Activated CD4-positive, CD25-positive, alpha-beta regulatory T cell treated with anti-CD3 and anti-CD28 coated beads, Interleukin-2, amount 50 U/mL, for 24 hours (primary cell): ENCODE data around the gene PZP.

Experiments used
- ATAC-seq, 2 donors: fragments of 150-1000 bp; cut with Tn5 transposase; one replicate each; pipeline ENCODE4 v1.10.0; 2021; ENCODE audit warnings: mild to moderate bottlenecking in 1 of 2, moderate library complexity in 1 of 2

The PZP gene

DNA sequence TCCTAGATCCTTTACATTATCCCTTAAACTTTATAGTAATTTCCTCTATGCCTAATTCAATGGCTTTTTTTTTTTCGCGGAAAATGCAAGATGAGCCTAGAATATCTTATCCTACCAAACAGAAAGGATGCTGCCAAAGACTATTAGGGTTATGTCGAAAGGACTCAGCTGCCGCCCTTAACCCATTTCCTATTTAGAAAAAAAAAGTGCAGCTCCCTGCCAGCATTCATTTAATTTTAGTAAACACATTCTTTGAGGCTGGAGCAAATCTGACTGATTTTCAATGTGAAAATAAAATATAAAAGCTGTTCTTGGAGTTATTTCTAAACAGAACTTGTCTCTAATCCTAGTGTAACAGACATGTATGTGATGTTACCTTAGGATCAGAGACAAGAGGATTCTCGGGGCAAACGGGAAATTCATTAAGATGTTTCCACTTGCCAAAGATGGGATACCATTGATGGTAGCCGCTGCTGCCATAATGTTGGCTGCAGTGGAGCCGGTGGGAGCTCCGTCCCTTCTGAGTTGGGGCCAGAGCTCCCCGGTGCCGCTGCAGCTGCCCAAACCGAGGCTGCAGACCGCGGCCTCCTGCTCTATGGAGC is 84.3 kb downstream of the PZP start:
- ATAC-seq = no peak

DNA sequence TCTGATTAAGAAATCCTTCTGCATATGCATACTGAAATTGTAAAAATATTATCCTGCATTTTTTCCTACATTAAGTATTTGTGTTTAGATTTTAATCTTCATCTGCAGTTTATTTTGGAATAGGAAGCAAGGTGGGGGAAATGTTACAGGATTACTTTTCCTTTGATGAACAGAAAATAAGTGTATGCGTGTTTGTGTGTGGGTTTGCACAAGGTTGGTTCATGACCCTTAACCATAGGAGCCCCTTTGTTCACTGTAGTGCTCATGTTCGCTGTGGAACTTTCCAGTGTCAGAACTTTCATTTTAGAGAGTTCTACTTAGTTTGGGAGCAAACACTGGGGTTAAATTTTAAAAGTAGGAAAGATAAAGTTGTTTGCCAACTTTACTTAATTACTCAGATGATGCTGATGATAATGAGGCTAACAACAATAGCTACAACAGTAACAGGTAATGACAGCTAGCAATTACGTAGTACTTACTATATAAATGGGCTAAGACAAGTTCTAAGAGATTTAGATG is 86.0 kb downstream of the PZP start:
- no peak for ATAC-seq

DNA sequence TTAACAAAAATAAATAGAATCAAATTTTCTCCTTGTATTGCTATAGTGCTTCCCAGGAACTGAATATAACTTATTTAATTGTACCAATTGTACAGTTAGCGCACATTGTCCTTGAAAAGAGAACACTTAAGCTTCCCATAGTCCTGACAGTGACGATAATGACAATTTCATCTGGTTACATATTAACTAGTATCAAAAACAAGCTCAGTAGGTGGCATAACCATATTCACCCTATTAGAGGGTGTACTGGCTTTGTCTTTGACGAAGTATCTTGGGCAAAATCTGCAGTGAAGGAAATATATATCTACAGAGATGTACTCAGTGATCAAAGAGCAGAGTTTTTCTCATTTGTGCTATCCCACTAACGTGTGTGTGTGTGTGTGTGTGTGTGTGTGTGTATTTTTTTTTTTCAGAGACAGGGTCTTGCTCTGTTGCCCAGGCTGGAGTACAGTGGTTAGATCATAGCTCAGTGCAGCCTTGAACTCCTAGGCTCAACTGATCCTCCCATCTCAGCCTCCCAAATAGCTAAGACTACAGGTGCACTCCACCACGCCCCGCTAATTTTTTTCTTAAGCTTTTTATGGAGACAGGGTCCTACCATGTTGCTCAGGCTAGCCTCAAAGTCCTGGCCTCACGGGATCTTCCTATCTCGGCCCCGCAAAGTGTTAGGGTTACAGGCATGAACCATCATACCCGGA is 87.6 kb downstream of the PZP start:
- ATAC-seq = no peak

DNA sequence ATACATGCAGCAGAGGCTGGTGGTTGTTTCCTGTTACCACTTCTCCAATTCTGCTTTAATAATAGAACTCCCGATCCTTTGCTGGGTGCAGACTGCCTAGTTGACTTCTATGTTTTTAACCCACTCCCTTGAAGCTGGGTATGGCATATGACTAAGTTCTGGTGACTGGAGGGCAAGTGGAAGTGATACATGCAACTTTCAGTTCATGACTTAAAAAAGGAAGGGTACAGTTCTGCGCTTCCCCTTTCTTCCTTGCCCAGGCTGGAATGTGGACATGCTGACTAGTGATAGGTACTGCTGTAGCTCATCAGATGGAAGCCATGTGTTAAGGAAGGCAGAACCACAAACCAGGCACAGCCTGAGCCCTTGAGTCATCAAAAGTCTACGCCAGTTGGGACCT is 90.0 kb downstream of the PZP start:
- peak; percentile 60 to 68 for ATAC-seq

DNA sequence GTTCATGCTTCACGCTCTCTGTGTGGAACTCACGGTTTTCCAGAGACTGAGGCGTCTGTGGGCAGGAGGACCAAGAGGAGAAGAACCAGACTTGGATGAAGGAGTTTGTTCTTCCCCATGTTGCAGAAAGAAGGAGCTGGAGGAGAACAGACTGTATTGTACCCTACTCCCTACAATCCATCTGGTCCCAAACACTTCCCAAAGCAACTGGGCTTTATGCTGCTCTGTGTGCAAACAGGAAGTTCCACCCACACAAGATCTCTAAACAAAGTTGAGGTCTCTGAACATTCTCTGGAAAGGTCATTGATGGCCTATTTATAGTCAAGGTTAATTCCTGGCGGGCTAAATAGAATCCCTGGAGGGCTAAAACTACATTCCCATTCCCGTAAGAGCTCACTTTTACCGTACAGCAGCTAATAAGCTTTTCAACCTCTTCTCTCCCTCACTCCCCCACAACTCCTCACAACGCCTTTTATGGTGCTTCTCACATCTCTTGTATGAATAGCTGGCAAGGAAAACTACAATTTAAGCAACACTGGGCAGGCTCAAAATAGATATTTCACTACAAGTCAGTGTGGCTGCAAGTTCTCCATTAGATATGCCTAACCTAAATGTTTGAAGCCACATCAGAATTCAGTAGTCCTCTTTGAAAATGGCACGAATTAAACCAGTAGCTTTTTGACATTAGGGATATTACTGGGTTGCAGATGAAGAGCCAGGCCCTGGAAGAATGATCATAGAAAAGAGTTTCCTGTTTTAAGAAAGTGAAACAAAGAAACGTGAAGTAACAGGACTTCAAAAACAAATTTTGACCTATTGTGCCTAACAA is 92.2 kb downstream of the PZP start, which contains the start of gene A2M:
A2M (minus strand) TSS at position 189 of the 829 bp plus-strand sequence; CDS start at position 119, 70 bp downstream.
- ATAC-seq = no peak

DNA sequence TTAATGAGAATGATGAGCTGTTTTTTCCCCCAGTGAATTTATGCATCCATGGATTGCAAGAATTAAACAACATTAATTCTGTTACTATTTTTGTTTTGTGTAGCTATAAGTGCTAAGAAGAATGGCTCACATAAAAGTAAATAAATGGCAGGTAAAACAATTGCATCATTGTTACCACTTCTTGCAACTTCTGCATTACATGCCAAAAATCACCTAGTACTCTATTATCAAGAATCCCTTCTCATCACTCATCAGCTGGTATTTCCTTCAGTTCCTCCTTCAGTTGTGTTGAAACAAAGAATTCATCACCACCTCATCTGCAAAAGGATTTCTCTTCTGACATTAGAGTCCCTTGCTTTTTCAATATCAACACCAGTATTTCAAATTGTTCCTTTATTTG is 93.2 kb downstream of the PZP start:
- no peak for ATAC-seq

DNA sequence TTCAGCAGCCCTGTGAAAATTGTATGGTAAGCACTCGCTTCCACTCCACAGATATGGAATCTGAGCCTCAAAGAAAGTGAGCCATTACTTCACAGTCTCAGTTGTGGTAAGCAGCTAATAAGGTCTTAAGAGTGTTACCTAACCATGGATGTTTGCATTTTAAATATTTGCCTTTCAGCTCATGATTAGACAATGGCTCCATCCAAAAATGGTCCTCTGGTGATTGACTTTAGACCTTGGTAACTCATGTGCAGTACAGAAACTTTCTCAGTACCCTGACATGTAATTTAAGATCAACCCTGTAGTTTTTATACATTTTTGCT is 94.2 kb downstream of the PZP start:
- no peak for ATAC-seq

DNA sequence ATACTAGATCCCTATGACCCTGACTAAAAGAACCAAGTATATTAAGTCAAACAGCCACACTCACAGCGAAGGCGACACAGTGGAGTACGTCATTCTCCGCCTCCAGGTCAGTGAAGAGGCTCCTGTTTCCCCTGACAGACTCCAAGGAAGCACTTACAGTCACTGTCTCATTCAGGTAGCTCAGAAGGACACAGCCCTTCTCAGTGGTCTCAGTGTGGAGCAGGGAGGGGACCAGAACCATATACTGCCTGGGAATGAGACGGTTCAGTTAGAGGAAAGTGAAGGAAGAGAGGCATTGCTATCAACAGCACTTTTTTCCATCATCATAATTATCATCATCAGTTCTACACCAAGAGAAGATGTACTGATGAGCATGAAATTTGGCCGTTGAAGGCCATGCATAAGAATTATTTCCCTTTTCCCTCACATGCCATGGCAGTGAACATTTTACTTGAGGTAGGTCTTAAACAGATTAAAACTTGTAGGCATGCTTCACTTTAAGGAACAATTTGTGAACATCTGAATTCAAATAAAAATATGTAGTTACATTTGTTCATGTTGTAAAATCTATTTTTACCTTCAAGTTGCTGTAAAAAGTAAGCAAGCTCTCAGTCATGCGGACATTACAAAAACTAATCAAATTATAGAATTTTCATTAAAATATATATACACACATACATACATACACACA is 94.8 kb downstream of the PZP start:
- no peak for ATAC-seq

DNA sequence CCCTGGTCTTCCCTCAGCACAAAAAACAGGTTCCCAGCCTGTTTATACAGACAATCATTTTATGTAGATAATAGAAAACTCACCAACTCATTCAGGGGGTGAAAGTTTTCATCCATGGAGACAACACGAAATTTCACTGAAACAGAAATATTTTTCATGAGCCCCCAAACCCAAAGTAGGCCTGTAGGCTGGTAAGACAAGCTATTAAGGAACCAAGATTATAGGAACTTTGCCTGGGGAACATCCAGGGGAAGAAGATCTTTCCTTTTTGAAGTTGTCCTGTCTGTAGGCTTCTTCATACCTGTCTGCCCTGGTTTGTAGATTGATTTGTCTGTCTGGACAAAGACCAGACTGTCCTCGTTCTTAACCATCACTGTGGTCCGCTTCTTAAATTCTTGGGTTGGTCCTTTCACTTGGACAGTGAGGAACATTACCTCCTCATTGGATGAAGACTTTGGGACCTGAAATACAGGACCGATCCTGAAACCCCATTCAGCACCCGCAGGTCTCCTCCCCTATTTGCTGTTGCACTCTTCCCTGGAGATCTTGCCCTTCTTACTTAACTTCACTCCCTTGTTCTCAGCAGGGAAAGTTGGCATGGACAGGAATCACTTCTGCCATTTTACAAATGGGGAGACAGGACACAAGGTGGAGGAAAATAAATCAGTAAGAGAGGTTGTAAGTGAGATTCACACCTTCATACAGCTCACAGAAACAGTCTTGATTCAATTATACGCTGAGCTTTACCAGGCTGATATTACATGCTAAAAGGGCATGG is 95.9 kb downstream of the PZP start:
- no peak for ATAC-seq

DNA sequence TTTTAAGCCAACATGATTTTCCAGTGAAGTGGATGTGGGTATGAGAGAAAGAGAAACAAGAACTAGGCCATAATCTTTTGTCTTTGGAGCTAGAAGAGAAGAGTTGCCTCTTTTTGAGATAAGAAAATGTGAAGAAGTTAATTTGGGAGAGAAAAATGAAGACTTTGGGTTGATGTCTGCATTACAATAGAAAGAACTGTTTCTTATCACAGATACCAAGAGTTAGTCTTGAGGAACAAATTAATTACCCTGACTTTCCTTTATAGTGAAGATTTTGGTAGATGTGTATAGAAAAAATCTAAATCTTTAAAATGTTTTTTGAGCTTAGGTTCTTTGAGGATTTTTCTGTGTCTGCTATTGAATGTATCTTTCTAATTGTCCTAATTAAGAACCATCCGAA is 96.7 kb downstream of the PZP start:
- ATAC-seq = no peak

DNA sequence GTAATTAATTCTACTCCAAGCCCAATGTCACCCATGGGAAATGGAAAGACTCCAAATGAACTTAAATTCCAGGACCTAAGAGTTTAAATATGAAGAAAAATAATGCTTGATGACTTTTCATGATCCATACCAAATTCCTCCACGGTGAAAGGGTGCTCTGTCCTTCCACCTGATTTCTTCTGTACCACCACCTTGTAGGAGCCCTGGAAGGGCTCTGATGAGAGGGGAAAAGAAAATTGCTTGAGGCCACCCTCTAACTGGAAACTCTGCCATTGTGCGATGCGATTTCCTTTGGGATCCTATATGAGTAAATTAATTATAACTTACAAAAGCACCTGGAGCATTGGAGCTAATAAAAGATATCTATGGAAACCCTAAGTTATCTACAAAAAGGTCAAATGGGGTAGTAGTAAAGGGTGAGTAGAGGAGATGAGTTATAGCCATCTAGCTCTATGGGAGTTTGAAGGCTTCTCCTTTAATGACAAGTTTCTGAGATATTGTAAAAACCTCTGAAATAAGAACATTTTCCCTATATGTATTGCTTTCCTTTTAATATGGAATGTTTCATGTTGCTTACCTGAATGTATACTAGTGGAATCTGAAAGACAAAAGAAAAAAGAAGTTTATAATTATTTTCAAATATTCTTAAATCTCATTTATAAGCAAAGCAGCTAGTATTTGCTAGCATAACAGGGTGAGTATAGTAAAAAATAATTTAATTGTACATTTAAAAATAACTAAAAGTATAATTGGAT is 98.3 kb downstream of the PZP start:
- ATAC-seq = no peak

DNA sequence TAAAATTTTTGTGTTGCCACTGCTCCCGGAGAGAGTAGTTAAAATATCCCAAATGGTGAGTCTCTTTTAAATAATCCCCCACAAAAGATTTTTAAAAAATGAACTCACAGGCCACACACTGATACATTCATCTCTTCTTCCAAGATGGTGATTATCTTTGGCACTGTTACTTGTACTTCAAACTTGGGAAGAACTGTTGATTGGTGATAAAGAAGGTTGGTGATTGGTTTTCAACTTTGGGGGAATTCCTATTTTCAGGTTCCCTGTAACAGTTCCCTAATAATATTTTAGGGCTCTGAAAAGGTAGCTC is 99.0 kb downstream of the PZP start:
- no peak for ATAC-seq

DNA sequence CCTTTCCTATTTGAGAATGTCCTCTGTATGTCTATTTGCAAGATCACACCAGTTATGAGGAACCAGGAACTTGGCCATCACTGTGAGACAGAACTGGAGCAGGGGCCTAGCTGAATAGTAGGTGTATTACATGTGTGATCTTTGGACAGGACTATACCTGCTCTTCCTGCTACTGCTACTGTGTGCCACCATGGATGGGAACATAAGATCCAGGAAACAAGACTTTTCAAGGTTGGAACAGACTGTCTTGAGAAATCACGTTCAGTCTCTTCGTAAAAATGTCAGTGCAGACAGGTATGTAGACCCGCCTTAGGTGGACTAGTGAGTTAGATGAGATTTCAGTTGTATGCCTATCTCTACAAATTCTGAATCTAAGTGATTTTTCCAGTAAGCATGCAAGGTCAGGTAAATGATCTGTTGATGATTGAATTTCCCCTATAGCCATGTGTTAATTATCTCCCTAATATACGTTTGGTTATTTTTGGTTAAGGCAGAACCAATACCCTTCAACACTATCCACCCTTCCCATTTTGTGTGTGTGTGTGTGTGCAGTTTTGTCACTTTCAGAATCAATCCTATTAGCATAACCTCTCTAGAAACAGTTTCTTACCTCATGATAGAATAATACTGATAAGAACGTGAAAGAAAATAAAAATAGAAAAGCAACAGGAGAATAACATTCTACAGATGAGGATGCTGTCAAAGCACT is 99.5 kb downstream of the PZP start:
- no peak for ATAC-seq

DNA sequence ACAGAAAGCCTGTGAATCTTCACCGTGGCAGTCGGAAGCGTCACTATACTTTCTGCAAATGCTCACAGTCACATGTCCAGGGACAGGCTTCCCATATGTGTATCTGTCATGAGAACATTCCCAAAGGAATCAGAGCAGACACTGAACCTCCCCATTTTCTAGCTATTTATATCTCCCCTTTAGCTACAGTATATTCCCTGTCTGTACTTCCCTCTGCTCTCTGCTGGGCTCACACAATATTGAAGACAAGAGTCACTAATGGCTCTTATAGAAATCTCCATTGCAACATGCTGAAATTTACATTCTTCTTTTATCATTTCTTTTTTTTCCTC is 100.7 kb downstream of the PZP start:
- no peak for ATAC-seq

DNA sequence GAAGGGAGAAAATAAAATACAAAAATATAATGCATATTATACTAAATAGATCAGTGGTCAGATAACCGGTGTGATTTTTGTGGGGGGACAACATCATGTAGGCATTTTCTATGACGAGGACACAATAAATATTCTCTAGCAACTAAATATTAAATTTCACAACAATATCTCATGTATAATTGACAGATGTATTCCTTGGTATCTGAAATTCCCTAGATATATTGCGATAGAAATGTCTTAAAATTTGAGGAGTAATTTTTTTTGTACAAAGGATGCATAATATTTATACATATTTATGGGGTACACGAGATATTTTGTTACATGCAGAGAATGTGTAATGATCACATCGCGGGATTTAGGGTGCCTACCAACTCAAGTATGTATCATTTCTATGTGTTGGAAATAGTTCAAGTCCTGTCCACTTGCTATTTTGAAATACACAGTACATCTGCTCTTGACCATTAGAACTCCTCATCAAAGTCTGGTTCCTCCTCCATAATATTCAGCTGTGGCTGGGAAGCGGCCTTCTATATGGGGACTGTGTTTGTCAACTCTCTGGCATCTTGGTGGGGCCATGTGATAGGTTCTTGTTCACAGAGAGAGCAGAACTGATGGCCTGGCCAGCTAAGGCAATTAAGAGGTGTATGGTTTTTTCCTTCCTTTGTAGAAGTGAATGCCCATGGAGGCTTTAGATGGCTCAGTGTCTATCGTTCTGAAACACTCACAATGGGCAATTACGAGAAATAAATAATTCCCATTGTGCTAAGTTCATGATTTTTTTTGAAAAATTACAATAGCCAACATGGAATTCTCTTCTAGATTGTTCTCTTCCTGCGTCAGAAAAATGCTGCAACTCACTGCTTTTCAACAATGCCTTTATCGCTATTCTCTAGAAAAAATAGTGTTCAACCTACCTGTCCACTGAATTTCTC is 101.3 kb downstream of the PZP start:
- no peak for ATAC-seq

DNA sequence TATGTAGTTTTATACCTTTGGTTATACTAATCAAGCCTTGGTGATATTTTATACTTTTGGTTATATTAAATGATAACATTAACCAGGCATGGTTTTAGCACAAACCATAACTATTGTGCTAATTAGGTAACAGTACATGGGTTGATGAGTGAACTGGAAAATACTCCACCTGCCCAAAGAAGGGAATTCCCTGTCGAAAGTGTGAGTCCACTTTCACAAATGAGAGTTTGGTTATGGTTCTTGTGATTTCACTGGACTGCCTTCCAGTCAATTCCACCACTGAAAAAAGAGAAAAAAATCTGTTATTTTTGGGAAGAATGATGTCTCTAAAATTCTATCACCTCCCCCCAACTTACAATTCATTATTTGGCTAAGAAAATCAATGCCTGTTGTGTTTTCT is 102.1 kb downstream of the PZP start:
- no peak for ATAC-seq

DNA sequence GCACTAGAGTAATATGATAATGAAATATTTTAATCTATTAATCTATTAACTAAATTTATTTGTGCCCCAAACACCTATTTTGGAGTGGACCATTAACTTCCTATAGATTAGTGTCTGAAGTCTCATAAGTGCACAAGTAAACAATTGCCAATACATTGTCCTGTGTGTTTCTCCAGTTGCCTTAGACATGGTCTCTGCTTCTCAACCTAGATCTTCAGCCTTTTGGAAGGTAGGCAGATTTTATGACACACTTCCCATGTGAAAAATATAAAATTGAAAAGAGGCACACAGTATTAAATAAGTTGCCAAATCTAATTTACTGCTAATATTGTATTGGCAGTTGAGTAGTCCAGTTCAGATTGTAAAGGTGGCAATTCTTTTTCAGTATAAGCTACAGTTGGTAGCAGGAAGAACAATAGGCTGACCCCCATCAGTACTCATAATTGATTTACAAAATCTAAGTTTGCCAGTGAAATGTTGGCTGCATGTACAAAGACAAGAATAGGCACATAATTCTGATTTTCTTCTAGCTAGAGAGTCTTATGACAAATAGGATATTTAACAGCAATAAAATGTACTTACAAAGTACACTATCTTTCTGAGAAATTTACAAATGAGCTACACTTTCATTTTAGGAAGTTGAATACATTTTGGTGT is 103.3 kb downstream of the PZP start:
- no peak for ATAC-seq

DNA sequence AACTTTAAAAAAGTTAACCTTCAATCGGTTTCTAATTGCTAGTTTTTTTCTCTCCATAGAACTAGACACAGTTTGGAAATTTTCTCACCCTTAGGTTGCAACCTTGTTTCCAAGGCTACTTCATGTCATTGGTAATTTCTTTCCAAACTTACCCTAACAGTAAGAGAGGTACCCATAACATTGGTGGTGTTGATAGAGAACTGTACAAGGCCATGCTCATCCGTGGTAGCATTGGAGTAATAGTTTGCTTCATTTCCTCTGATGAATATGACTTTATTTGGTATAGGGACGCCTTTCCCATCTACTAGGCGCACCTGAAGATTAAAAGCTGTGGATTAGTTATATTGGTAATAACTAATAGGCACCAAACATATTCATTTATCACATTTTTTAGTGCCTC is 104.1 kb downstream of the PZP start:
- ATAC-seq = no peak

DNA sequence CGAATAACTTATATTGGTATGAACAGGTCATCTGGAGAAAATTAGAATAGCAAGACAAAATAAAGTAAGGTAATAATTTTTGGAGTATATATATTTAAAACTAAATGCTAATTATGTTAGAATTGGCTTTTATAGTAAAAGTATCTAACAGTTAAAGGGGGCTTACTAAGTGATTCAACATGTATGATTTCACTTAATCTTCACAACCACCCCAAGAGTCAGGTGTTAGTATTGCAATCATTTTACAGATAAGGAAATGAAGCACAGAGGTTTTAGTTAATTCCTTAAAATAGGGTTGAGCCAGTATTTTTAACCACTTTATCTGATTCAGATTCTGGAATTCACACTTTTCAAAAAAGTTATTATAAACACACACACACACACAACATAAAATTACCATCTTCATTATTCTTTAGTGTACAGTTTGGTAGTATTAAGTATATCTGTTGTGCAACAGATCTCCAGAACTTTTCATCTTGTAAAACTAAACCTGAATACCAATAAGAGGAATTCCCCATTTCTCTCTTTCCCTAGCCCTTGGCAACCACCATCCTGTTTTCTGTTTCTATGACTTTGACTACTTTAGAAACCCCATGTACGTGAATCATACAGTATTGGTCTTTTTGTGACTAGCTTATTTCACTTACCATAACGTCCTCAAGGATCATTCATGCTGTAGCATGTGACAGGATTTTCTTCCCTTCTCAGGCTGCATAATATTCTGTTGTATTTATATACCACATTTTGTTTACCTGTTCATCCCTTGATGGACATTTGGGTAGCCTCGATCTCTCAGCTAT is 104.9 kb downstream of the PZP start:
- peak; percentile 53 to 81 for ATAC-seq
